HG02885 (cell line): ENCODE data around the gene IP6K3.

Source experiments
- ATAC-seq: cut with Tn5 transposase; IDR thresholded peaks from one replicate; pipeline ENCODE4 v1.9.1; 2021; ENCODE audit warnings: mild to moderate bottlenecking; ENCODE audit not compliant: unreplicated experiment, poor library complexity

IP6K3 gene

DNA sequence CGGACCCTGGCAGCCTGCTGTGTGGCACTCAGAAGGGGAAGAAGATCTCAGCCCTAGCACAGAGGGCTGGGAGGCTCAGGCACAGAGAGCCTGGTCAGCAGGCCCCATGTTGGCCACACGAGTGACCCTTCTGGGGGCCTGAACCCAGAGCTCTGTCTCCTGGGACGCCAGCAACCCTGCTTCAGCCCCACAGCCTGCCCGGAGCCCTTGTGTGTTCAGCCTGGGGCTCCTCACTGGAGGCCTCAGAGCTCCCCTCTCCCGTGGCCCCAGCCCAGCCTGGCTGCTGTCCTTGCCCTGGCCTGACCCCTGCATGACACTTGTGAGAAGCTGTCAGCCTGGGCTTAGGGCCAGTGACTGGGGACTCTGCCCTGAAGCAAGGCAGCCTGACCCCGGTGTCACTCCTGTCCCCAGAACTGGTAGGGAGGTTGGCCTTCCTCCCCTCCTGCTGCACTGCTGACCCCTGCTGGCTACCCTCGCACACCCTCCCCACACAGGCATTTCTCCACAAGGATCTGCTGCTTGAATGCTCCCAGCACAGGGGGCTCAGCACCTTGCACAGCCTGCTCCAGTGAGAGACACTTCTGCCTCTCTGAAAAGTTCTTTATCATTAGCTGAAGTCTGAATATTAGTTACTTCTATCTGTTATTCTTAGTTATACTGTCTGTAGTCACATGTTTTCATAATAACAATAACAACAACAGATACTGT is 15.4 kb upstream of the IP6K3 start:
- ATAC-seq = no peak

DNA sequence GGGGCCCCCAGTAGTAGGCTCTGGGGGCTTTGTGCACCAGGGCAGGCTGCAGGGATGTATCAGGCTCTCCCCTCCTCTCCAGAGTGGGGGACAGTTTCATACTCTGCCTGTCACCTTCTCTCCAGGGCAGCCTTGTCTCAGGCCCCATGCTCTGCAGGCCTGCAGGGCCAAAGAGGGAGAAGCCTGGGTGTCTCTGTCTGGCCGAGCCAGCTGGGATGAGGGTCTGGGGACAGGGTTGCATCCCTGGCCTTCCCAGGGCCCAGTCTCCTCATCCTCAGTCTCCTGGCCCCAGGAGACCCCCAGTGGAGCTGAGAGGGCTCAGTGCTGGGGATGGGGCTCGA is 14.8 kb upstream of the IP6K3 start:
- no peak for ATAC-seq

DNA sequence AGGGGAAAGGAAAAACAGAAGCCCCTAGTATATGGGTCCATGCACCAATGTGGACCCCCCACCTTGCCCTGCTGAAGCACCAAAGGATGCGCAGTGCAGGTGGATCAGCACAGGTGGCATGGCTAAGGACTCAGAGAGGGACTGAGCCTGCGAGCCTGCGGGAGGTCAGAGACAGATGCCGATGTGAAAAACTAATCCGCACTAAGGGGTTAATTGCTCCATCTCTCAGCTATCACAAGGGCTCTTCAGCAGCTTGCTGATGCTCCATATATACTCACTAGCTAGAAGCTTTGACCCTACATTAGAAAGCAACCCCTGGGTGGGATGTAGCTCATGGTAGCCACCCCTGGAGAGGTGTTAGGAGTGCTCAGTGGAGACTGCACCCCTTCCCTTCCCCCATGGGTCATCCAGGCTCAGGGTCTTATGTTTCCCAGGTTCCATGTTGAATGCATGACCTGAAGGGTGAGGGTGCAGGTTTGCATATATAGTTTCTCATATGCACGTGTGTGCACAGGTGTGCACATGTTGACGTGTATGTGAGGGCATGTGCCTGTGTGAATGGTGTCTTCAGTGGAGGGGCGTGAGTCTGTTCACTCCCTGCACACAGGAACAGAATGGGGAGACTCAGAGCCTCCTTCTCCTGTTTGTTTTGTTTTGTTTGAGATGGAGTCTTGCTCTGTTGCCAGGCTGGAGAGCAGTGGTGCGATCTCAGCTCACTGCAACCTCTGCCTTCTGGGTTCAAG is 13.4 kb upstream of the IP6K3 start:
- ATAC-seq = no peak

GRCh38 chr6:33758815-33759216 is 12.1 kb upstream of the IP6K3 start:
- ATAC-seq = no peak

- ATAC-seq = no peak
Observed at GRCh38 chr6:33757906-33758305, 11.2 kb upstream of the IP6K3 start.

- no peak for ATAC-seq
Observed at GRCh38 chr6:33757113-33757512, 10.4 kb upstream of the IP6K3 start.

DNA sequence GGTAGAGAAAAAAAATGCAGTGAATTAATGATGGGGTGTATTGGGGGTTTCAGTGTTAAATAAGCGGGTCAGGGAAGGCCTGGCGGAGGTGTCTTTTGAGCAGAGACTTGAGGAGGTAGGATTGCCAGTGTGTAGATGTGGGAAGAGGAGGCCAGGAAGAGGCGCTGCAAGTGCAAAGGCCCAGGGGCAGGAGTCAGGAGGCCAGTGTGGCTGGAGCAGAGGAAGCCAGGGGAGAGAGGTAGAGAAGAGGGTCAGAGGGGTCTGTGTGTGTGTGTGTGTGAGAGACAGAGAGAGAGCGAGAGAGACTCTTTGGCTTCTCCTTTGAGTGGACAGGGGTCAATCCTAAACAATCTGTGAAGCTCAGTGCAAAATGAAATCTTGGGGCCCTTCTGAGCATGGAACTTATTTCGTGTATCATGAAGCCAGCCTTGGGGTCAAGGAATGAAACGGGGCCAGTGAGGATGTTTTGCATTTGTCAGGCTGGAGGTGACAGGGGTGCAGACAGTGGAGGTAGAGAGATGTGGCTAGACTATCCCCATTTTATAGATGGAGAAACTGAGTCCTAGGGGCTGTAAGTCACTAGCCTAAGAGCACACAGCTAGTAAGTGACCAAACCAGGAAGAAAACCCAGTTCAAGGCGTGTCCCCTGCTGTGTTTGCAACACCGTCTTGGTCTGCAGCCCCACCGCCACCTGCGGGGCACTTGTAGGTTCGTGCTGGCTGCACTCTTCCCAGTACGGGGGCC is 9.7 kb upstream of the IP6K3 start:
- no peak for ATAC-seq

- no peak for ATAC-seq
Observed at GRCh38 chr6:33755070-33755869, 8.6 kb upstream of the IP6K3 start.

GRCh38 chr6:33754222-33754621 is 7.5 kb upstream of the IP6K3 start:
- no peak for ATAC-seq

GRCh38 chr6:33752646-33753015 is 5.9 kb upstream of the IP6K3 start:
- no peak for ATAC-seq

DNA sequence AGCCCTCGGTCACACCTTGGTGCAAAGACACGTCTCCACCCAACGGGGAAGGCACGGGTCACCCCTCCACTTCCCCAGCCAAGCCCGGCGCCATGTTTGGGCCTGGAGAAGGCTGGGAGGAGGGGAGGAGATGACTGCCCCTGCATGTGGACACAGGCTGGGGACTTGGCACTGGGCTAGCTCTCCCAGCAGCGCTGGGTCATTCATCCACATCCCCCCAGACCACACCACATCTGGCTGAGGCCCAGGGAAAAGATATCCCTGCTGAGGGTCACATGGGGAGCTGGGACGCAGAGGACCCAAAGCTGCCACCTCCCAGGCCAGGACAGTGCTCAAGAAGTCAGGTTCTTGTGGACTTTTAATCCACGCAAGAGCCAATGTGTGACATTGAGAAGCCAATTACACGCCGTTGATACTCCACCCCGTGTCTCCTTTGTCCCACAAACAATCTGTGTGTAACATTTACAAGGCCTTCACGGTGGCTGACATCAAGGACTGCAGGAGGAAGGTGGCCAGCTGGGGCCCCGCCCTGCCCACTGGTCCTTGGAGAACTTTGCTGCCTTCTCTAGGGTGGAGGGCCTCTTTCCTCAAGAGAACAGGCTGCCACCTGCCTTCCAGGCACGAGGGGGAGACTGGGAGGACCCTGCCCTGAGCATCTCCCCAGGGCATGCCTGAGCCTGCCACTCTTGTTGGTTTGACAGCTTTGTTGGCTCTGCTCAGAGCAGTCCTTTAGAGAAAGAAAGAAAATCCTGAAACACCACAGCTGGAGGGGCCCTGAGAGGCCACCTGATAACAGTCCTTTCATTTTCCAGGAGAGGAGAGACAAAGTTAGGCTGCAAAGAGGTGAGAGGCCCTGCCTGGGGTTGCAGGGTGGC is 5.3 kb upstream of the IP6K3 start:
- no peak for ATAC-seq

- no peak for ATAC-seq
Observed at GRCh38 chr6:33750244-33750991, 3.7 kb upstream of the IP6K3 start.

DNA sequence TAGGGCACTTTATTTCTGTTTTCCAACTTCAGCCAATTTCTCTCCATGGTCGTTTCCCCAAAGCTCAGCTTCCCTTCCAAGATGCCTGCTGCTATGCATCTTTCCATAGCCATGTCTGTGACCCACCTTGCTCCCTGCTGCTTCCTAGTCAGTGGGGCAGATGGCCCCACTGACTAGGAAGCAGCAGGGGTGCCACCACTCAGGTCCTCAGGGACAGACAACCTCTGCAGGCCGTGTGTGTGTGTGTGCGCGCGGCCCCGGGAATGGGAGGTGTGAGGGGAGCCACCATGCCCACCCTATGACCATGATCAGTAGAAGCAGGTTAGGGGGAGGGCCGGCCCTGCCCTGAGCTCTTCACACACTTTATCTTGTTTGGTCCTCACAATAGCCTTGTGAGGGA is 2.7 kb upstream of the IP6K3 start:
- no peak for ATAC-seq

- no peak for ATAC-seq
Observed at GRCh38 chr6:33748841-33749240, 2.1 kb upstream of the IP6K3 start.

- no peak for ATAC-seq
Observed at GRCh38 chr6:33747823-33748222, 1.1 kb upstream of the IP6K3 start.

DNA sequence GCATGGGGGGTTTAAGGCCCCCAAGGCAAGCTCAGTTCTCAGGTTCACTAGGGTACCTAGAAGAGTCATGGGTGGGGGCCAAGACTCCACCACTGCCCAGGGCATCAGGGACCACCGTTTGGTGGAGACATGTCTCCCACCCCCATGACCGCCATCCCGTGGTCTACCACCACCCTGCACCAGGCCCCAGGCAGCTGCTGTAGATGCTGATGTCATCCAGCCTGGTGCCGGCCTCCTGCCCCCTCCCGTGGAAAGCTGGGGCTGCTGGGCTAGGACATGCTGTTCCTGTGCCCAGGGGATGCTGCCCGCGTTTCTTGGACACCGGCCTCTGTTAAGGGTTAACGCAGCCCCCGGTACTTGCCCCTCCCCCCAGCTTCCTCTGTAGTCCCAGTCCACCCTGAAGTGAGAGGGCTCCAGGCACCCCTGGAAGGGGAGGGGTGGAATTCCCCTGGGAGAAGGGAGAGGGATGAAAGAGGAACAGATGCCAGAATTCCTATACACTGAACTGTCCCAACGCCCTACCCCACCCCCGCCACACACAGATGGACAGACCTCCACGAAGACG is 587 bp downstream of the IP6K3 start:
- ATAC-seq = no peak

DNA sequence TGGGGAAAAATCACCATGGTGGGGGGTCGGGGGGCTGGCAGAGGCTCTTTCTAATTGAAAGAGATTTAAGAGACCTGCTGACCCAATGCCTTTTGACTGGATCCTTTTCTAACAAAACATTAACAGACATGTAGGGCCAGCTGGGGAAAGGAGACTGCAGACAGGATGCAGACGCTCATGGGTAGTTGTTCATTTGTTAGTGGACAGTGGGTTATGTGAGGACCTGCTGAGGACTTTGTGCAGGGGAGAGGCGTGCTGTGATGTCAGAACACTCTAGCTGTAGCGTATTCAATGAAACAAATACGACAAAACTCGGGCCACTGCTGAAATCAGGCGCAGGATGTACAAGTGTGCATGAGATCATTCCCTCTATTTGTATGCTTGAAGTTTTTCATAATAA is 1.2 kb downstream of the IP6K3 start:
- ATAC-seq = no peak

- no peak for ATAC-seq
Observed at GRCh38 chr6:33744895-33745546, 1.7 kb downstream of the IP6K3 start.
